GM21390 (cell line): ENCODE results near the gene OGFOD3.
A peak's percentile ranks its signal among the peaks of the same experiment; 100 is the strongest.

Experiments
- ATAC-seq: cut with Tn5 transposase; IDR thresholded peaks from one replicate; pipeline ENCODE4 v1.9.1; 2021; ENCODE audit not compliant: unreplicated experiment

Gene OGFOD3

GRCh38 chr17:82408288-82408937, 10.0 kb downstream of the OGFOD3 start:
- ATAC-seq = no peak

- no peak for ATAC-seq
Measured at GRCh38 chr17:82407255-82407654, 11.1 kb downstream of the OGFOD3 start.

GRCh38 chr17:82406131-82406671, 12.2 kb downstream of the OGFOD3 start:
- no peak for ATAC-seq

- ATAC-seq = no peak
Measured at GRCh38 chr17:82405051-82405450, 13.3 kb downstream of the OGFOD3 start.

- ATAC-seq = no peak
Measured at GRCh38 chr17:82403662-82404660, 14.4 kb downstream of the OGFOD3 start.

- ATAC-seq = peak; percentile 65
Measured at GRCh38 chr17:82402865-82403264, 15.5 kb downstream of the OGFOD3 start.

- peak; percentile 46 for ATAC-seq
Measured at GRCh38 chr17:82400830-82401229, 17.6 kb downstream of the OGFOD3 start.

GRCh38 chr17:82400206-82400605, 18.2 kb downstream of the OGFOD3 start:
- ATAC-seq = no peak

- no peak for ATAC-seq
Measured at GRCh38 chr17:82399601-82400101, 18.7 kb downstream of the OGFOD3 start.

- ATAC-seq = no peak
Measured at GRCh38 chr17:82399041-82399441, 19.3 kb downstream of the OGFOD3 start.

GRCh38 chr17:82397449-82398335, 20.7 kb downstream of the OGFOD3 start:
- no peak for ATAC-seq

- ATAC-seq = no peak
Measured at GRCh38 chr17:82396601-82397435, 21.6 kb downstream of the OGFOD3 start.

- ATAC-seq = no peak
Measured at GRCh38 chr17:82394278-82394677, 24.1 kb downstream of the OGFOD3 start.

GRCh38 chr17:82392941-82393340, 25.4 kb downstream of the OGFOD3 start:
- ATAC-seq = no peak

GRCh38 chr17:82392209-82392920, 26.0 kb downstream of the OGFOD3 start:
- no peak for ATAC-seq

- ATAC-seq = no peak
Measured at GRCh38 chr17:82391496-82392066, 26.8 kb downstream of the OGFOD3 start.

GRCh38 chr17:82390860-82391435, 27.4 kb downstream of the OGFOD3 start:
- ATAC-seq = no peak
